IPS-15b (cell line): ENCODE data around the gene PIAS1.
A peak's percentile ranks its signal among the peaks of the same experiment; 100 is the strongest.
"Not testable (repeated sequence)": the region's sequence is repeated elsewhere in the genome, so short reads cannot be mapped to it uniquely, and the experiment has no call there.

Source experiments
- H3K27me3 ChIP-seq: one replicate; pipeline ENCODE4 v1.6.1; 2013; ENCODE audit warnings: low read length; ENCODE audit not compliant: control insufficient read depth, insufficient read depth
- H3K36me3 ChIP-seq: one replicate; pipeline ENCODE4 v1.6.1; 2013; ENCODE audit warnings: low read length; ENCODE audit not compliant: control insufficient read depth, insufficient read depth
- H3K4me1 ChIP-seq: one replicate; pipeline ENCODE4 v1.6.1; 2013; ENCODE audit warnings: mild to moderate bottlenecking, low read length; ENCODE audit not compliant: control insufficient read depth, insufficient read depth
- H3K4me3 ChIP-seq: one replicate; pipeline ENCODE4 v1.5.1; 2013; ENCODE audit warnings: low read depth, low read length
- H3K9ac ChIP-seq: one replicate; pipeline ENCODE4 v1.6.1; 2013; ENCODE audit warnings: low read depth, mild to moderate bottlenecking, low read length
- H3K9me3 ChIP-seq: one replicate; pipeline ENCODE4 v1.6.1; 2013; ENCODE audit warnings: mild to moderate bottlenecking, low read length; ENCODE audit not compliant: control insufficient read depth, insufficient read depth

PIAS1 gene

DNA sequence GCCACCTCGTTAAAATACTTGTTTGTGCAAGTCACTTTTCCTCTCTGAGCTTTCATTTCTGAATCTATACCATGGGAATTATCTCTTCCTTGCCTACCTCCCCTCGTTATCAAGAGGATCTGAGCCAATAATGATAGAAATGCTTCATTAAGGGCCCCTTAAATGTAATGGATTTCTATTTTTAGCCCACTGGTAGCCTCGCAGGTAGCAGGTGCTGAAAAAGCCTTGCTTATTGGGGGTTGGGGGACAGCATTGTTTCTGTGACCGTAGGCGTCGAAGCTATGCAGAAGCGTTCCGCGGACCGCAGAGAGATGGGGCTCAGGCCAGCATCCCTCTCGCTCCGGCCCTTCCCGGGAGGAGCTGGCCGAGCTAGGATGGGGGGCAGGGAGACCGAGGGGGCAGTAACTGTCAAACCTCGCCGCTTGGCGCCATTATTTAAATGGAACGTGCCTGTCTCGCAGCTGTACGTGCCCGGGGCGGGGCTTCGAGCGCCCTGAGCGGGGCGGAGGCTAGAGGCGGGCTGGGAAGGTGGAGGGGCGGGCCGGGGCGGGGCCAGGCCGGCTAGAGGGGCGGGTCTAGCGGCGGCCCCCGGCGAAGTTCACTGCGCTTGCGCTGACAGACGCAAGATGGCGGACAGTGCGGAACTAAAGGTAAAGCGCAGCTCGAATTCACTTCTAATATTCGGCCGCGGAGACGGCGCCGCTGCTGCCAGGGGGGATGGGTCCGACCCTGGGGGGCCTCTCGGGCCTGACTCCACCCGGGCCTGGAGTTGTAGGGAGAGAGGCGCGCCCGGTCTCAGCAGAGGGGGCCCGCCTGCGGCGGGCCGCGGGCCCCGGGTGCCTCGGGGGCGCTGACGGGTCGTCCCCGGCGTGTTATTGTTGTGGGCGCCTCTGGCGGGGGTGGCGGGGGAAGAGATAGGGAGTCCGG, at the start of gene PIAS1:
PIAS1 (plus strand) TSS at position 615 of the 927 bp plus-strand sequence; CDS start at position 627, 12 bp downstream.
- Histone ChIP-seq H3K27me3 (peaks cover 4% of the 10 kb centered on the region), H3K9me3 (no peaks in the 10 kb centered on the region), H3K36me3 (no peaks in the 10 kb centered on the region), H3K4me1 (peaks cover 20% of the 10 kb centered on the region), H3K4me3 (peak within 1 kb of the TSS; percentile 93), H3K9ac (peak within 1 kb of the TSS; percentile 76)

GRCh38 chr15:68007642-68008041, 46.5 kb upstream of the PIAS1 start:
- not testable (repeated sequence) for H3K27me3 ChIP-seq, H3K4me3 ChIP-seq, H3K36me3 ChIP-seq, H3K9ac ChIP-seq, H3K9me3 ChIP-seq
- peaks cover 13% of the 10 kb centered on the region for H3K4me1 ChIP-seq

DNA sequence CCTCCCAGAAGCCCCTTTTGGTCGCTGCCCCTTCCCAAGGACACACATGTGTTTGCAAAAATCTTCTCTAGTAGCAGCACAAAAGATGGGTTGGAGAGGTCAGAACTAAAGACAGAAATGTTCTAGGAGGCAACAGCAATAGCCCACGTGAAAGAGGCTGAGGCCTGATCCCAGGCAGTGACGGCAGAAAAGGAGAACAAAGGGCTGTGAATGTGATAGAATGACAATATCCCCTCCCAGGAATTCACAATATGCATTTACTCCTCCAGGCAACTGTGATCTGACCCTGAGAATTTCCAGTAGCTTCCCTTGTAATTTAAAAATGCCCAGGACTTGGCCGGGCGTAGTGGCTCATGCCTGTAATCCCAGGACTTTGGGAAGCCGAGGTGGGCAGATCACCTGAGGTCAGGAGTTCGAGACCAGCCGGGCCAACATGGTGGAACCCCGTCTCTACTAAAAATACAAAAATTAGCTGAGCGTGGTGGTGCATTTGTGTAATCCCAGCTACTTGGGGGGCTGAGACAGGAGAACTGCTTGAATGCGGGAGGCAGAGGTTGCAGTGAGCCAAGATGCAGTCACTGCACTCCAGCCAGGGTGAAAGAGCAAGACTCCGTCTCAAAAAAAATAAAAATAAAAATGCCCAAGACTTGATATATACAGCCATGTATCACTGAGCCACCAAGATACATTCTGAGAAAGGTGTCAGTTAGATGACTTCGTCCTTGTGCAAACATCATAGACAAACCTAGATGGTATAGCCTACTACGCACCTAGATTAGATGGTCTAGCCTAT, 43.6 kb upstream of the PIAS1 start:
- H3K27me3 ChIP-seq = no peaks in the 10 kb centered on the region
- H3K9ac ChIP-seq = no peak overlapping the region
- no peaks in the 10 kb centered on the region for H3K9me3 ChIP-seq
- H3K36me3 ChIP-seq = peaks cover 3% of the 10 kb centered on the region
- no peak overlapping the region for H3K4me3 ChIP-seq
- H3K4me1 ChIP-seq = peaks cover 13% of the 10 kb centered on the region

GRCh38 chr15:68012911-68013310, 41.2 kb upstream of the PIAS1 start:
- no peaks in the 10 kb centered on the region for H3K36me3 ChIP-seq
- peaks cover 8% of the 10 kb centered on the region for H3K4me1 ChIP-seq
- H3K9ac ChIP-seq = no peak overlapping the region
- H3K4me3 ChIP-seq = no peak overlapping the region
- H3K9me3 ChIP-seq = no peaks in the 10 kb centered on the region
- H3K27me3 ChIP-seq = no peaks in the 10 kb centered on the region

DNA sequence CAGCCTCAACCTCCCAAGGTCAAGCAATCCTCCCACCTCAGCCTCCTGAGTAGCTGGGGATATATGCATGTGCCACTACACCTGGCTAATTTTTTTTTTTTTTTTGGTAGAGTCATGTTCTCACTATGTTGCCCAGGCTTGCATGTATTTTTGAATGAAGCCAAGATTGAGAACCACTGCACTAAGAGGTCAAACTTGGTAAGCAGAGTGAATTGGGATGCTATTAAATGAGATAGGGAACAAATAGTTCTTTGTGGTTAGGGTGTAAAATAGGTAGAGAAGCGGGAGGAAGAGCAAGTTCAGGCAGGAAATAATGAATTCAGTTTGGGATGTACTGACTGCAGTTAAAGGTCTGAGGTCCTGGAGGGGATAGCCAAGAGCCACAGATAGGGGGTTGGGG, 39.9 kb upstream of the PIAS1 start:
- no peaks in the 10 kb centered on the region for H3K36me3 ChIP-seq
- H3K9ac ChIP-seq = no peak overlapping the region
- H3K9me3 ChIP-seq = no peaks in the 10 kb centered on the region
- peaks cover 3% of the 10 kb centered on the region for H3K4me1 ChIP-seq
- H3K27me3 ChIP-seq = no peaks in the 10 kb centered on the region
- no peak overlapping the region for H3K4me3 ChIP-seq

DNA sequence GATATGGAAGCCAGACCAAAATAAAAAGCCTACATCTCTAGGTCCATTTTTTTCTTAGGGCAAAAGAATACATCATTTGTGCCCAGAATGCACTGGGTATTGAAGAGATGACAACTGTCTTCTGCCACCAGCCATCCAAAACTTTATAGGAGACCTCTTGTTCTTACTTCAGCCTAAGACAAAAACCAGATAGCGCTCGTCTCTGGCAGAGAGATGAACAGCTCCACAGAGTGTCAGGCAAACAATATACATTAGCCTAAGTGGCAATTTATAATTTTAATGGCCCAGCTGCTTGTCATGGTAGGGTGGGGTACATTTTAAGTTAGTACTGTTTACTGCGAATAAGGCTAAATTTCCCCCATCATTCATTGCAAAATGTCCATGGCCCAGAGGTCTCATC, 38.9 kb upstream of the PIAS1 start:
- no peaks in the 10 kb centered on the region for H3K9me3 ChIP-seq
- H3K36me3 ChIP-seq = no peaks in the 10 kb centered on the region
- H3K9ac ChIP-seq = no peak overlapping the region
- no peaks in the 10 kb centered on the region for H3K27me3 ChIP-seq
- no peak overlapping the region for H3K4me3 ChIP-seq
- H3K4me1 ChIP-seq = peaks cover 3% of the 10 kb centered on the region

GRCh38 chr15:68017201-68017600, 36.9 kb upstream of the PIAS1 start:
- no peak overlapping the region for H3K4me3 ChIP-seq
- no peaks in the 10 kb centered on the region for H3K4me1 ChIP-seq
- H3K36me3 ChIP-seq = no peaks in the 10 kb centered on the region
- H3K27me3 ChIP-seq = no peaks in the 10 kb centered on the region
- H3K9me3 ChIP-seq = no peaks in the 10 kb centered on the region
- H3K9ac ChIP-seq = no peak overlapping the region

DNA sequence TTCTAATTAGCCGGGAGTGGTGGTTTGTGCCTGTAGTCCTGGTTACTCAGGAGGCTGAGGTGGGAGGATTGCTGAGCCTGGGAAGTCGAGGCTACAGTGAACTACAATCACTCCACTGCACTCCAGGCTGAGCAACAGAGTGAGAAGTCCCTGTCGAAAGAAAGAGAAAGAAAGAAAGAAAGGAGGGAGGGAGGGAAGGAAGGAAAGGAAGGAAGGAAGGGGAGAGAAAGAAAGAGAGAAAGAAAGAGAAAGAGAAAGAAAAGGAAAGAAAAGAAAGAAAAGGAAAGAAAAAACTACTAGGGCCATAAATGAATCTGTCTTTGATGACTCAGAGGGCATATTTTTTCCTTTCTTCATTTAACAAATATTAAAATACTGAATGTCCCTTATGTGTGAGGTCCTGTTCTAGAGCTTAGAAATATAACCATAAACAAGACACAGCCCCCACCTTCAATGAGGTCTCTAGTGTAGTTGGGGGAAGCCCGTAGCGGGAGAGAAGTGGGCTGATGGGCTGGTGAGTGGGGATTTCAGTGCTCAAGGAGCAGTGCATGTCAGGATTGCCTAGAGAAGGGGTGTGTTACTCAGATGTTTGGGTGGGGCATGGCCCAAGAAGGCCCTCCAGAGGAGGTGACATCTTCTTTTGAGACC, 35.2 kb upstream of the PIAS1 start:
- H3K36me3 ChIP-seq = no peaks in the 10 kb centered on the region

DNA sequence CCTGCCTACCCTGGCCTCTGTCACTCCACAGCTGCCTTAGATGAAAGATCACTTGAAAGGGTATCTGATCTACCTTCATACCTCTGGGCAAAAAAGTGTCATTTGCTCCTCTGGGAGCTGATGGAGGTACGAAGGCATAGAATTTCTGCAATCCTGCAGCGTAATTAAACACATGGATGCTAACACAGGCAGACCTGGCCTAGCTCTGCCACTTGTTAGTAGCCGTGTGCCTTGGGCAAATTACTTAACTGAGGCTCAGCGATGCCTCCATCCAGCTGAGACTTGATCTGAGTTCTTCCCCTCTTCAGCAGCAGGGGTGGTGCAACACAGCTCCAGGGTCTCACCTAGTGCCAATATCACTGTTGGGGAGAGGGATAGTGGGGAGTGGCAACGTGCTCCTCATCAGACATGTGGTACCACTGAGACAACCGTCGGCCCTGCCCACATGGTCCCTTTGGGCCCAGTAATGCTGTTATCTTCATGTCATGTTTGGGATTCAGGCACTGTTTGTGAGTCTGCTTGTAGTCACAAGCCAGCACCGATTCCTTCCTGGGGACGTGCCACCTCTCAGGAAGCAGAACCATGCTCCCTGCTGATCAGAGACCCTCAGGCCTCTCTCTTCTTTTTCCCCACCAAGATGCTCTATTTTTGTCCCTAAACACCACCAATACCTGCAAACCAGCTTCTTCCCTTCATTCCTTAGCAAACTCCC, 34.1 kb upstream of the PIAS1 start:
- H3K4me3 ChIP-seq = no peak overlapping the region
- H3K27me3 ChIP-seq = no peaks in the 10 kb centered on the region
- no peak overlapping the region for H3K9ac ChIP-seq
- H3K36me3 ChIP-seq = no peaks in the 10 kb centered on the region
- H3K9me3 ChIP-seq = no peaks in the 10 kb centered on the region
- no peaks in the 10 kb centered on the region for H3K4me1 ChIP-seq

More for the DNA sequence above, 35.2 kb upstream of the PIAS1 start:
- Histone ChIP-seq H3K4me3 (no peak overlapping the region), H3K27me3 (no peaks in the 10 kb centered on the region), H3K9me3 (no peaks in the 10 kb centered on the region), H3K9ac (no peak overlapping the region), H3K4me1 (no peaks in the 10 kb centered on the region)

- no peaks in the 10 kb centered on the region for H3K4me1 ChIP-seq
- H3K9me3 ChIP-seq = no peaks in the 10 kb centered on the region
- no peaks in the 10 kb centered on the region for H3K27me3 ChIP-seq
- no peak overlapping the region for H3K4me3 ChIP-seq
- H3K36me3 ChIP-seq = no peaks in the 10 kb centered on the region
- H3K9ac ChIP-seq = no peak overlapping the region
Observed at GRCh38 chr15:68020685-68021084, 33.4 kb upstream of the PIAS1 start.

DNA sequence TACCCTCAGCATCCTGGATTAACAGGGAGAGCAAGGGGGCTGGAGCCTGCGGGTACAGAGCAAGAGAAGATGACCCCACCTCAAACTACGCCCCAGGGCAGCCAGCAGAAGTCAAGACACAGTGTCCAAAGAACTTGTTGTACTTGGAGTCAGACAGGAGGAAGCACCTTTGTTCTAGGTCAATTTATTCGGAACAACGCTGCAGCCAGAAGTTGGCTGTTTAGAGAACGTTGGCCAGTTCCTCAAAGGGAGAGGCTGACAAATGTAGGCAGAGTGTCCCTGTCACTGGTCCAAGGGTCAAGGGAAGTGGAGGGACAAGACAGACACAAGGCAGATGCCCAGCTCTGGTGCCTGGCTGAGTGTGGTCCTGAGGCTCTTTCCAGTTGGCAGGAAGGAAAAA, 32.1 kb upstream of the PIAS1 start:
- Histone ChIP-seq H3K27me3 (no peaks in the 10 kb centered on the region), H3K36me3 (no peaks in the 10 kb centered on the region), H3K9me3 (no peaks in the 10 kb centered on the region), H3K4me1 (no peaks in the 10 kb centered on the region), H3K9ac (no peak overlapping the region), H3K4me3 (no peak overlapping the region)
